GM18505 (cell line): ENCODE data around the gene NLGN1.

ENCODE experiments used
- ATAC-seq: cut with Tn5 transposase; IDR thresholded peaks from one replicate; pipeline ENCODE4 v1.9.1; 2021; ENCODE audit not compliant: unreplicated experiment
- POLR2A ChIP-seq: IDR thresholded peaks from 4 replicates; pipeline ENCODE4 v1.6.1; 2011; ENCODE audit warnings: borderline replicate concordance; ENCODE audit not compliant: insufficient read depth, insufficient read length; ENCODE audit errors: extremely low read depth

NLGN1 gene

GRCh38 chr3:173826901-173827609 is 429.5 kb downstream of the NLGN1 start:
- no peak for TF ChIP-seq POLR2A
- no peak for ATAC-seq

GRCh38 chr3:173838644-173839043 is 441.1 kb downstream of the NLGN1 start:
- ATAC-seq = no peak

GRCh38 chr3:173839859-173840258 is 442.3 kb downstream of the NLGN1 start:
- TF ChIP-seq POLR2A = no peak
- ATAC-seq = no peak

More at GRCh38 chr3:173838644-173839043, 441.1 kb downstream of the NLGN1 start:
- no peak for TF ChIP-seq POLR2A

GRCh38 chr3:173841334-173841733 is 443.8 kb downstream of the NLGN1 start:
- TF ChIP-seq POLR2A = no peak
- ATAC-seq = no peak

GRCh38 chr3:173843060-173843459 is 445.5 kb downstream of the NLGN1 start:
- no peak for ATAC-seq
- TF ChIP-seq POLR2A = no peak

- no peak for ATAC-seq
- no peak for TF ChIP-seq POLR2A
These were observed 449.0 kb downstream of the NLGN1 start for GRCh38 chr3:173846584-173846983.

- no peak for TF ChIP-seq POLR2A
- ATAC-seq = no peak
These were observed 451.9 kb downstream of the NLGN1 start for GRCh38 chr3:173849489-173849888.

- TF ChIP-seq POLR2A = no peak
These were observed 459.6 kb downstream of the NLGN1 start for GRCh38 chr3:173857154-173857553.

GRCh38 chr3:173862701-173863100 is 465.2 kb downstream of the NLGN1 start:
- TF ChIP-seq POLR2A = no peak
- no peak for ATAC-seq

More at GRCh38 chr3:173857154-173857553, 459.6 kb downstream of the NLGN1 start:
- ATAC-seq = no peak

- no peak for ATAC-seq
- no peak for TF ChIP-seq POLR2A
These were observed 466.0 kb downstream of the NLGN1 start for GRCh38 chr3:173863551-173863950.

- no peak for TF ChIP-seq POLR2A
These were observed 468.5 kb downstream of the NLGN1 start for GRCh38 chr3:173865900-173866498.

GRCh38 chr3:173869766-173870165 is 472.2 kb downstream of the NLGN1 start:
- no peak for TF ChIP-seq POLR2A
- no peak for ATAC-seq

More at GRCh38 chr3:173865900-173866498, 468.5 kb downstream of the NLGN1 start:
- no peak for ATAC-seq

GRCh38 chr3:173870976-173871375 is 473.4 kb downstream of the NLGN1 start:
- no peak for ATAC-seq
- no peak for TF ChIP-seq POLR2A

- ATAC-seq = no peak
- TF ChIP-seq POLR2A = no peak
These were observed 478.2 kb downstream of the NLGN1 start for GRCh38 chr3:173875790-173876189.
